SK-N-SH treated with all-trans-retinoic acid at 6 μM for 48 hours (cell line): ENCODE data around the gene ZBTB46.

Experiments
- ATAC-seq: fragments of 200-7000 bp; cut with Tn5 transposase; 3 replicates; pipeline ENCODE4 v1.9.1; 2020; ENCODE audit warnings: mild to moderate bottlenecking, moderate library complexity
- ARNTL ChIP-seq: fragments of 450-650 bp; formaldehyde crosslinking; IDR thresholded peaks from 2 replicates; pipeline ENCODE4 v1.5.0; 2020; ENCODE audit warnings: low read depth, mild to moderate bottlenecking, moderate library complexity, borderline replicate concordance
- BACH2 ChIP-seq: fragments of 250-450 bp; sonication (Bioruptor Pico); IDR thresholded peaks from 2 replicates; pipeline ENCODE4 v1.9.0; 2021; ENCODE audit warnings: mild to moderate bottlenecking, borderline replicate concordance
- CREB5 ChIP-seq: fragments of 250-450 bp; sonication (Bioruptor Pico); IDR thresholded peaks from 2 replicates; pipeline ENCODE4 v1.5.1; 2020; ENCODE audit warnings: low read depth, mild to moderate bottlenecking, moderate library complexity
- CSDC2 ChIP-seq: fragments of 250-450 bp; sonication (Bioruptor Pico); IDR thresholded peaks from 2 replicates; pipeline ENCODE4 v1.5.0; 2020; ENCODE audit warnings: mild to moderate bottlenecking, moderate library complexity
- CSRNP3 ChIP-seq: fragments of 250-450 bp; sonication (Bioruptor Pico); IDR thresholded peaks from 2 replicates; pipeline ENCODE4 v1.5.1; 2021; ENCODE audit warnings: mild to moderate bottlenecking, moderate library complexity
- ESRRG ChIP-seq: fragments of 250-450 bp; sonication (Bioruptor Pico); IDR thresholded peaks from 2 replicates; pipeline ENCODE4 v1.6.1; 2021; ENCODE audit warnings: mild to moderate bottlenecking
- GLIS3 ChIP-seq: fragments of 250-450 bp; sonication (Bioruptor Pico); IDR thresholded peaks from 2 replicates; pipeline ENCODE4 v1.5.0; 2020; ENCODE audit warnings: mild to moderate bottlenecking, moderate library complexity
- ISL1 ChIP-seq: fragments of 250-450 bp; sonication (Bioruptor Pico); IDR thresholded peaks from 2 replicates; pipeline ENCODE4 v2.1.2; 2022; ENCODE audit warnings: mild to moderate bottlenecking, moderate library complexity
- OSR1 ChIP-seq: fragments of 250-450 bp; sonication (Bioruptor Pico); IDR thresholded peaks from 2 replicates; pipeline ENCODE4 v1.8.0; 2022; ENCODE audit warnings: moderate library complexity, mild to moderate bottlenecking, inconsistent platforms
- PPARA ChIP-seq: fragments of 250-450 bp; sonication (Bioruptor Pico); IDR thresholded peaks from 2 replicates; pipeline ENCODE4 v1.5.0; 2020; ENCODE audit warnings: mild to moderate bottlenecking, borderline replicate concordance
- RARB ChIP-seq: fragments of 250-450 bp; sonication (Bioruptor Pico); IDR thresholded peaks from 2 replicates; pipeline ENCODE4 v1.8.0; 2021; ENCODE audit warnings: mild to moderate bottlenecking, moderate library complexity
- SNAI2 ChIP-seq: fragments of 250-450 bp; sonication (Bioruptor Pico); IDR thresholded peaks from 2 replicates; pipeline ENCODE4 v1.5.0; 2020; ENCODE audit warnings: mild to moderate bottlenecking, moderate library complexity
- TOX ChIP-seq: fragments of 250-450 bp; sonication (Bioruptor Pico); IDR thresholded peaks from 2 replicates; pipeline ENCODE4 v1.8.0; 2021; ENCODE audit warnings: mild to moderate bottlenecking, moderate library complexity, borderline replicate concordance
- TSHZ2 ChIP-seq: fragments of 250-450 bp; sonication (Bioruptor Pico); IDR thresholded peaks from 2 replicates; pipeline ENCODE4 v1.5.0; 2020; ENCODE audit warnings: mild to moderate bottlenecking, moderate library complexity
- ZC3H10 ChIP-seq: fragments of 250-450 bp; sonication (Bioruptor Pico); IDR thresholded peaks from 2 replicates; pipeline ENCODE4 v1.5.1; 2021; ENCODE audit warnings: mild to moderate bottlenecking, moderate library complexity
- ZFP3 ChIP-seq: fragments of 250-450 bp; sonication (Bioruptor Pico); IDR thresholded peaks from 2 replicates; pipeline ENCODE4 v1.5.0; 2020; ENCODE audit warnings: mild to moderate bottlenecking, moderate library complexity
- ZFP30 ChIP-seq: fragments of 450-650 bp; formaldehyde crosslinking; IDR thresholded peaks from 2 replicates; pipeline ENCODE4 v1.5.0; 2022; ENCODE audit warnings: mild to moderate bottlenecking, moderate library complexity
- ZNF565 ChIP-seq: fragments of 450-650 bp; formaldehyde crosslinking; conservative IDR thresholded peaks from 2 replicates; pipeline ENCODE4 v1.5.0; 2020; ENCODE audit warnings: low read depth, mild to moderate bottlenecking, moderate library complexity
- ZNF70 ChIP-seq: fragments of 450-650 bp; formaldehyde crosslinking; IDR thresholded peaks from 2 replicates; pipeline ENCODE4 v1.5.0; 2020; ENCODE audit warnings: mild to moderate bottlenecking, moderate library complexity
- ZNF8 ChIP-seq: fragments of 450-650 bp; formaldehyde crosslinking; IDR thresholded peaks from 2 replicates; pipeline ENCODE4 v1.5.0; 2020; ENCODE audit warnings: mild to moderate bottlenecking, moderate library complexity

The ZBTB46 gene

GRCh38 chr20:63808964-63809674 is 21.9 kb downstream of the ZBTB46 start:
- no peak for ATAC-seq
- no peak for TF ChIP-seq TOX (CRISPR knock-in tag)
- no peak for TF ChIP-seq ISL1
- TF ChIP-seq RARB (CRISPR knock-in tag) = no peak
- no peak for TF ChIP-seq OSR1 (CRISPR knock-in tag)
- TF ChIP-seq CREB5 (CRISPR knock-in tag) = no peak
- no peak for TF ChIP-seq ZFP3 (CRISPR knock-in tag)
- TF ChIP-seq SNAI2 (CRISPR knock-in tag) = no peak
- no peak for TF ChIP-seq PPARA (CRISPR knock-in tag)
- TF ChIP-seq ZNF8 (CRISPR knock-in tag) = no peak
- no peak for TF ChIP-seq BACH2 (CRISPR knock-in tag)
- no peak for TF ChIP-seq ZC3H10 (CRISPR knock-in tag)
- no peak for TF ChIP-seq ESRRG (CRISPR knock-in tag)
- no peak for TF ChIP-seq TSHZ2 (CRISPR knock-in tag)
- no peak for TF ChIP-seq ZNF565 (CRISPR knock-in tag)
- TF ChIP-seq ZNF70 = no peak
- no peak for TF ChIP-seq ZFP30 (CRISPR knock-in tag)
- no peak for TF ChIP-seq ARNTL (CRISPR knock-in tag)
- TF ChIP-seq CSDC2 (CRISPR knock-in tag) = no peak

- no peak for ATAC-seq
- no peak for TF ChIP-seq CREB5 (CRISPR knock-in tag)
- TF ChIP-seq SNAI2 (CRISPR knock-in tag) = no peak
- no peak for TF ChIP-seq CSRNP3 (CRISPR knock-in tag)
- TF ChIP-seq GLIS3 (CRISPR knock-in tag) = no peak
- TF ChIP-seq CSDC2 (CRISPR knock-in tag) = no peak
- no peak for TF ChIP-seq TSHZ2 (CRISPR knock-in tag)
- no peak for TF ChIP-seq BACH2 (CRISPR knock-in tag)
- no peak for TF ChIP-seq ARNTL (CRISPR knock-in tag)
- no peak for TF ChIP-seq ZNF70
- no peak for TF ChIP-seq TOX (CRISPR knock-in tag)
- no peak for TF ChIP-seq RARB (CRISPR knock-in tag)
- no peak for TF ChIP-seq ISL1
- no peak for TF ChIP-seq ZNF565 (CRISPR knock-in tag)
- TF ChIP-seq, all 23 proteins: peak for 0
Observed at GRCh38 chr20:63808145-63808724, 22.8 kb downstream of the ZBTB46 start.
